ACHN (cell line): ENCODE measurements around the gene CLPTM1L.
"Not testable (repeated sequence)": the region's sequence is repeated elsewhere in the genome, so short reads cannot be mapped to it uniquely, and the experiment has no call there.

ENCODE experiments used
- DNase-seq: peaks from one replicate; pipeline ENCODE4 v3.0.0-alpha.2; 2015
- in situ Hi-C: cut with HindIII; loops from 2 replicates; pipeline ENCODE4 v1.10.0; 2017; ENCODE audit warnings: low sequenced_read_pairs, low pct_ligation_motif_present, low pct_unique_long_range_greater_than_20kb

CLPTM1L gene

DNA sequence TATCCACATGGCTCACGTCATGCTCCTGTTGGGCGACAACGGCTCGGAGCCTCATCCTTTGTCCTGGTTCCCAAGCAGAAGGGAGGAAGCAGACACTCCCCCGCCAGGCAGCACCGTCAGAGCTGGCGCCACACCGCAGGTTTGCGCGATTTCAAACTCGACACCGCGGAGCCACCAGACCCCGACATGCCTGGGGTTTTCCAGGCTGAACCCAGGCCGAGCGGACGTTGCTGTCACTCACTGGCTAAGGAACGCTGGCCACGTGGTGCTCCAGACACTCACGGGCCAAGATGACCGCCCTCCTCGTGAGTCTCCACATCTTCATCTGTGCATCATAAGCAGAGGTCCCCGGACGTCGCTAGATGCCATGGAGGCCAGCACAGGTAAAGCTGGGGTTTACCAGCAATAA is 59.0 kb downstream of the CLPTM1L start:
- DNase-seq: no peak
- in situ Hi-C loops: no loop called here

- in situ Hi-C loops: no loop called here
- no peak for DNase-seq
Observed at GRCh38 chr5:1285141-1285540, 59.8 kb downstream of the CLPTM1L start.

DNA sequence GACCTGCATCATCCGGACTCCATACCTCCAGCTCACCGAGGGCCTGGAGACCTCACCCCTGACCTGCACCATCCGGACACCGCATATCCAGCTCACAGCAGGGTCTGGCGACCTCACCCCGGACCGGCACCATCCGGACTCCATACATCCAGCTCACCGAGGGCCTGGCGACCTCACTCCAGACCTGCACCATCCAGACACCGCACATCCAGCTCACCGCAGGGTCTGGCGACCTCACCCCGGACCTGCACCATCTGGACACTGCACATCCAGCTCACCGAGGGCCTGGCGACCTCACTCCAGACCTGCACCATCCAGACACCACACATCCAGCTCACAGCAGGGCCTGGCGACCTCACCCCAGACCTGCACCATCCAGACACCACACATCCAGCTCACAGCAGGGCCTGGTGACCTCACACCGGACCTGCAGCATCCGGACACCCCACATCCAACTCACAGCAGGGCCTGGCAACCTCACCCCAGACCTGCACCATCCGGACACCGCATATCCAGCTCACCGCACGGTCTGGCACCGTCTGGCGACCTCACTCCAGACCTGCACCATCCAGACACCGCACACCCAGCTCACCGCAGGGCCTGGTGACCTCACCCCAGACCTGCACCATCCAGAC is 60.4 kb downstream of the CLPTM1L start:
- DNase-seq, in situ Hi-C loops: not testable (repeated sequence)

DNA sequence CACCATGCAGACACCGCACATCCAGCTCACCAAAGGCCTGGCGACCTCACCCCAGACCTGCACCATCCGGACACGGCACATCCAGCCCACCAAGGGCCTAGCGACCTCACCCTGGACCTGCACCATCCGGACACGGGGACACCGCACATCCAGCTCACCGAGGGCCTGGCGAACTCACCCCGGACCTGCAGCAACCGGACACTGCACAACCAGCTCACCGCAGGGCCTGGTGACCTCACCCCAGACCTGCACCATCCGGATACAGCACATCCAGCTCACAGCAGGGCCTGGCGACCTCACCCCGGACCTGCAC is 61.2 kb downstream of the CLPTM1L start:
- in situ Hi-C loops, DNase-seq: not testable (repeated sequence)

DNA sequence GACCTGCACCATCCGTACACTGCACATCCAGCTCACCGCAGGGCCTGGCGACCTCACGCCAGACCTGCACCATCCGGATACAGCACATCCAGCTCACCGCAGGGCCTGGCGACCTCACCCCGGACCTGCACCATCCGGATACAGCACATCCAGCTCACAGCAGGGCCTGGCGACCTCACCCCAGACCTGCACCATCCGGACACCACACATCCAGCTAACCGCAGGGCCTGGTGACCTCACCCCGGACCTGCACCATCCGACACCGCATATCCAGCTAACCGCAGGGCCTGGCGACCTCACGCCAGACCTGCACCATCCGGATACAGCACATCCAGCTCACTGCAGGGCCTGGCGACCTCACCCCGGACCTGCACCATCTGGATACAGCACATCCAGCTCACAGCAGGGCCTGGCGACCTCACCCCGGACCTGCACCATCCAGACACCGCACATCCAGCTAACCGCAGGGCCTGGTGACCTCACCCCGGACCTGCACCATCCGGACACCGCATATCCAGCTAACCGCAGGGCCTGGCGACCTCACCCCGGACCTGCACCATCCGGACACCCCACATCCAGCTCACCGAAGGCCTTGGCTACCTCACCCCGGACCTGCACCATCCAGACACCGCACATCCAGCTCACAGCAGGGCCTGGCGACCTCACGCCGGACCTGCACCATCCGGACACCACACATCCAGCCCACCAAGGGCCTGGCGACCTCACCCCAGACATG is 61.7 kb downstream of the CLPTM1L start:
- DNase-seq, in situ Hi-C loops: not testable (repeated sequence)

DNA sequence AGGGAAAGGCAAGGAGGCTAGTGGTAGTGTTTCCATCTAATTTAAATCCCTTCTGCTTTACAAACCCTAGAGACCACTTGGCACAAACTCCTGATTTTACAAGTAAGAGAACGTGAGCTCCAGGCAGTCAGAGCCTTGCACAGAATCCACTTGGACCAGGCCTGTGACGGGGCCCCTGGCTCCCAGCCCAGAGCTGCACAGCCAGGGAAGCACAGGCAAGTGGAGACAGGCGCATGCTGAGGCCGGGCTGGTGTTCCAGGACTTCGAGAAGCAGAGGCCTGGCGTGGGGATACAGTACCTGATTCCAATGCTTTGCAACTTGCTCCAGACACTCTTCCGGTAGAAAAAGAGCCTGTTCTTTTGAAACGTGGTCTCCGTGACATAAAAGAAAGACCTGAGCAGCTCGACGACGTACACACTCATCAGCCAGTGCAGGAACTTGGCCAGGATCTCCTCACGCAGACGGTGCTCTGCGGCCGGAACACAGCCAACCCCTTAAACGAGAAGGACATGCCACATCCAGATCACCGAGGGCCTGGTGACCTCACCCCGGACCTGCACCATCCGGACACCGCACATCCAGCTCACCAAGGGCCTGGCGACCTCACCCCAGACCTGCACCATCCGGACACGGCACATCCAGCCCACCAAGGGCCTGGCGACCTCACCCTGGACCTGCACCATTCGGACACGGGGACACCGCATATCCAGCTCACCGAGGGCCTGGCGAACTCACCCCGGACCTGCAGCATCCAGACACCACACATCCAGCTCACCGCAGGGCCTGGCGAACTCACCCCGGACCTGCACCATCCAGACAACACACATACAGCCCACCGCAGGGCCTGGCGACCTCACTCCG is 62.5 kb downstream of the CLPTM1L start:
- DNase-seq: no peak
- in situ Hi-C loops: no loop called here

DNA sequence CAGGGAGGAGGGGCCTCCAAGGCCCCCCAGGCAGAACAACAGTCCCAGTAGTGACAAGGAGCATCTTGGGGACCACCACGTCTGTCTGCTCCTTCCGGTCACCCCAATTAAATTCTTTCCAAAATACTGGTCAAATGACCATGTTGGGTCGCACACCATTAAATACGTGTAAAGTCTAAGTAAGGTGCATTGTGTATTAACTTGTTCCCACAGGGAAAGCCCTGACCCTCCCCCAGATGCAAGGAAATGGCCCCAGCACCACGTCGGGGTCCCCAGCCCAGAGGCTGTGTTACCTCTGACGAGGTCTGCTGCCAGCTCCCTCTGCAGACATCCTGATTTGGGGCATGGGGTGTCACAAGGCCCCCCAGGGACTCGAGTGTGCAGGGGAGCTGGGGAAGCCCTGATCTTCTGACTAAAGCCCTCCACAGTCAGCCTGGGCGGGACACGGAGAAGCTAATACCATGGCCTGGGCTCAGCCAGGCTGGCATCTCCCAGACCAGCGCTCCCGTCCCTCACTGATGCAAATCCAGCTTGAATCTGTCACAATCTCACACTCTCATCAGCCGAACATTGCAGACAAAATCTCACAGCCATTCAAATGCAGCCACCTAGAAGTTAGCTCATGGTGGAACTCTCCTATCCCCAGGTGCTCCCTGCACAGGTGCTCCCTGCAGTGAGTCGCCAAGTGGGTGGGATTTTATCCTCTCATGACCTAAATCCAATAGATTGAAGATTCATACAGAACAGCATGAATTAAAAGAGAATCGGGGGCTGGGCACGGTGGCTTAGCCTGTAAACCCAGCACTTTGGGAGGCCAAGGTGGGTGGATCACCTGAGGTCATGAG is 63.6 kb downstream of the CLPTM1L start:
- in situ Hi-C loops: no loop called here
- DNase-seq: no peak

- in situ Hi-C loops: no loop called here
- no peak for DNase-seq
Observed at GRCh38 chr5:1280177-1281037, 64.5 kb downstream of the CLPTM1L start.

DNA sequence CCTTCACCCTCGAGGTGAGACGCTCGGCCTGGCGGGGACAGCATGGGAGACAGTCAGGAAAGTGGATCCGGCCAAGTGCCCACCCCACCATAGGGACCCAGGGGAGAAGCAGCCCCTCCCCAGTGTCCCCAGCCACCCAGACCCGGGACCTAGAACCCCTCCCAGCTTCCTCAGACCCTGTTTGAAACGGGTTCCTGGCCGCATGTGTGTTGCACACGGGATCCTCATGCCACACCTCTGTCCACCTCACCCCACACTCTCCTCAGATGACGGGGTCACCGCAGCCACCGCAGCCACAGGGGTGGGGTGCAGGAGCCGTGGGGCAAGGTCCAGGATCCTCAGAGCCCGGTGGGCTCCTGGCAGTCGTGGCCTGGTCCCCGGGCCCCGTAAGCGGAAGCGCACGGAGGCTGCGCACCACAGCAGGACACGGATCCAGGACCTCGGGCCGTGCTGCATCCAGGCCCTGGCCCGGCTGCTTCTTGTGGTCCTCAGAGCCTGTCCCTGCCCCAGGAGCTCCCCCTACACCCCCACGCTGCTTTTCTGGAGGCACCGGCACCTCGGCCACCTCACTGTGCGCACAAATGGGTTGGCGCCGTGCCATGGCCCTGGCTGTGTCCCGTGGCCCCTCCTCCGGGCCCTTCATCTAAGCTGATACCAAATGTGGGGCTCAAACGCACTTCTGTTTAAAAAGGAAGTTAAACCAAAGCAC is 65.3 kb downstream of the CLPTM1L start:
- DNase-seq: no peak
- in situ Hi-C loops: no loop called here

DNA sequence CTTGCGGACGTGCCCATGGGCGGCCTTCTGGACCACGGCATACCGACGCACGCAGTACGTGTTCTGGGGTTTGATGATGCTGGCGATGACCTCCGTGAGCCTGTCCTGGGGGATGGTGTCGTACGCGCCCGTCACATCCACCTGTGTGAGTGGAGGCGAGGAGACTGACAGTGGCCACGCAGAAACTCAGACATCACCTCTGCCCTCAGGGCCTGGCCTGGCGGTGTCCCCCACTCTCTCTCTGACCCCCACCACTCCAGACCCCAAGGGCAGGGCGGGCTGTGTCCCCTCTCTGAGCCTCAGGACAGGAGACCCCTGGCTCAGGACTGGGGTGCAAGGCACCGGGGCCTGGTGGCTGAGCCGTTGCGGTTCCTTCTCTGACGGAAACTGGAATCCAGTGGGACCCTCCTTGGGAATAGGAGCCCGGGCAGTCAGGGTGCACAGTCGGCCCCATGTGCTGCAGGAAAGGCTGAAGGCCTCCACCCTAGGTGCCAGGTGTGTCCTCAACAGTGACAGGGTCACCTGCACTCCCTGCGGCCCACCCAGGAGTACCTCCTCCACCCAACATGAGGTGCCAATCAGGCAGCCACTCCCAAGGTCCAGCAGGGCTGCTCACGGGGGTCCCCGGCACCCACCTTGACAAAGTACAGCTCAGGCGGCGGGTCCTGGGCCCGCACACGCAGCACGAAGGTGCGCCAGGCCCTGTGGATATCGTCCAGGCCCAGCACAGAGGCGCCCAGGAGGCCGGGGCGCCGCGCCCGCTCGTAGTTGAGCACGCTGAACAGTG is 66.0 kb downstream of the CLPTM1L start:
- in situ Hi-C loops: no loop called here

DNA sequence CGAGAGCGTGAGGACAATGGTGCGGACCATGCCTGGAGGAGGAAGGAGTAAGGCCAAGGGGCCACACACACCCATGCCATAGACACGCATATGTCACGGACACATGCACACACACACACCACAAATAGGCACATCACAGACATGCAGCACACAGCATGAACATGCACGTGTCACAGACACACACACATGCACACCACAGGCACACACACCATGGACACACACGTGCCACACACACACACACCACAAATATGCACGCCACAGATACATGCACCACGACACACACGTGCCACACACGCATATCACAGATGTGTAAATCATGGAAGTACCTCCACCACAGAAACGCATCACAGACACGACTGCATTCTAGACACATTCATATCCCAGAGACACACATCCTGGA is 66.7 kb downstream of the CLPTM1L start:
- in situ Hi-C loops: no loop called here
- no peak for DNase-seq

More for the DNA sequence above, 66.0 kb downstream of the CLPTM1L start:
- no peak for DNase-seq

- in situ Hi-C loops: no loop called here
- DNase-seq: no peak
Observed at GRCh38 chr5:1277781-1278180, 67.1 kb downstream of the CLPTM1L start.

- in situ Hi-C loops: no loop called here
- DNase-seq: no peak
Observed at GRCh38 chr5:1277331-1277730, 67.6 kb downstream of the CLPTM1L start.

- in situ Hi-C loops: no loop called here
- DNase-seq: no peak
Observed at GRCh38 chr5:1276930-1277329, 68.0 kb downstream of the CLPTM1L start.

GRCh38 chr5:1275397-1276391 is 69.2 kb downstream of the CLPTM1L start:
- DNase-seq, in situ Hi-C loops: not testable (repeated sequence)
